ENCODE measurements around the gene CTRB1. TPM values are rescaled to one million over a fixed set of nuclear protein-coding genes. Genes with fewer than 3 reads are reported as not detected.

Gene CTRB1
- total and polyA plus RNA-seq, 2 of the 8 experiments (the other 6 are each of a cell fraction or from before 2014, with no cell fraction given): not detected

DNA sequence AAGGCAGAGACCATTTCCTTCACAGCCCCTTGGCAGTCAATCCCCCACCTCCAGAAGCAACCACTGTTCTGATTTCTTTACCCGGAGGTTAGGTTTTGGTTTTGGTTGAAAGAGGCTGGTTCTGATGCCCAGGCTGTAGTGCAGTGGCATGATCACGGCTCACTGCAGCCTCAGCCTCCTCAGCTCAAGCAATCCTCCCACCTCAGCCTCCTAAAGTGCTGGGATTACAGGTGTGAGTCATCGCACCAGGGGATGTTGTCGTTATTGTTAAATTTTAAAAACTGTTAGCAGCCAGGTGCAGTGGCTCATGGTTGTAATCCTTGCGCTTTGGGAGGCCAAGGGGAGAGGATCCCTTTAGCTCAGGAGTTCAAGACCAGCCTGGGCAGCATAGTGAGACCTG is 8.8 kb upstream of the CTRB1 start:
- H2BK120ac ChIP-seq (replicated peaks; ENCODE audit: low read depth, low read length): no peak overlapping the region
- H3K27me3 ChIP-seq (replicated peaks in 1 of 4; ENCODE audit: control insufficient read depth in 3 of 4, extremely low read depth in 1 of 4, insufficient read depth in 3 of 4, low read length in 3 of 4): no peaks in the 10 kb centered on the region
- no peak overlapping the region for H2BK12ac ChIP-seq (ENCODE audit: low read depth, low read length)
- H3K23ac ChIP-seq (ENCODE audit: insufficient read length): no peak overlapping the region
- FAIRE-seq (no peak), DNase-seq (ENCODE audit: low read depth in 1 of 2, low spot score in 2 of 2) (no peak)
- no peaks in the 10 kb centered on the region for H3K36me3 ChIP-seq (ENCODE audit: control insufficient read depth in 2 of 4, insufficient read depth in 4 of 4, low read length in 3 of 4)
- CTCF ChIA-PET (ENCODE audit: partially characterized antibody): interaction anchor here (0.5 to 15.0 kb wide), 5 partner anchors 10 to 308 kb away, joined by 3 to 157 read pairs (median 10); no protein-coding TSS in a partner anchor
- POLR2A ChIA-PET (ENCODE audit: partially characterized antibody): interaction anchor here (1.4 to 7.1 kb wide), 2 partner anchors 16 to 54 kb away, joined by 3 to 115 read pairs; no protein-coding TSS in a partner anchor
- H3K56ac ChIP-seq (replicated peaks; ENCODE audit: insufficient read length, low read depth, low read length): no peak overlapping the region
- H4K20me1 ChIP-seq (replicated peaks in 1 of 2; ENCODE audit: control insufficient read depth in 1 of 2, insufficient read depth in 2 of 2, low read length in 2 of 2): no peaks in the 10 kb centered on the region
- no peaks in the 10 kb centered on the region for H3K79me1 ChIP-seq (ENCODE audit: low read depth, low read length)
- no peak overlapping the region for H3K14ac ChIP-seq (ENCODE audit: insufficient read length)
- no peak overlapping the region for H2BK20ac ChIP-seq (ENCODE audit: low read length)
- H2BK5ac ChIP-seq (ENCODE audit: low read depth, low read length): no peak overlapping the region
- no peak overlapping the region for H4K5ac ChIP-seq (ENCODE audit: insufficient read length, low read depth, low read length)
- H3K79me2 ChIP-seq (ENCODE audit: control insufficient read depth in 1 of 2, insufficient read depth in 2 of 2, low read length in 2 of 2): no peaks in the 10 kb centered on the region
- no peak overlapping the region for H3K27ac ChIP-seq (ENCODE audit: low read depth, low read length)
- TF ChIP-seq EP300 (IDR thresholded peaks at IDR 0.05; ENCODE audit: borderline replicate concordance in 1 of 2, low read depth in 2 of 2, low read length in 2 of 2) (no peak), KDM5A (IDR thresholded peaks at IDR 0.05; ENCODE audit: low read length) (no peak), POLR2AphosphoS5 (IDR thresholded peaks at IDR 0.05; ENCODE audit: low read depth, low read length) (no peak), EGR1 (IDR thresholded peaks at IDR 0.05; ENCODE audit: borderline replicate concordance, low read depth, low read length) (no peak), ZNF274 (IDR thresholded peaks at IDR 0.05; ENCODE audit: borderline replicate concordance, extremely low read depth, low read length) (no peak)
- TF ChIP-seq, protein P1, sequence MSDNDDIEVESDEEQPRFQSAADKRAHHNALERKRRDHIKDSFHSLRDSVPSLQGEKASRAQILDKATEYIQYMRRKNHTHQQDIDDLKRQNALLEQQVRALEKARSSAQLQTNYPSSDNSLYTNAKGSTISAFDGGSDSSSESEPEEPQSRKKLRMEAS (IDR thresholded peaks at IDR 0.05): no peak
- no peak overlapping the region for H2BK15ac ChIP-seq (ENCODE audit: low read length)
- H3K9me3 ChIP-seq (ENCODE audit: insufficient read depth in 2 of 2, low read depth in 1 of 2, low read length in 1 of 2): no peaks in the 10 kb centered on the region
- no peaks in the 10 kb centered on the region; a peak in 1 of 7 replicates for H3K4me1 ChIP-seq (replicated peaks in 1 of 4; ENCODE audit: control insufficient read depth in 3 of 4, insufficient read depth in 4 of 4, low read length in 3 of 4)
- WGBS, 2 experiments (ENCODE audit: extremely low coverage in 1 of 2, insufficient coverage in 1 of 2, insufficient read length in 1 of 2, insufficient replicate concordance in 2 of 2, low coverage in 1 of 2, low lambda C conversion rate in 2 of 2, missing lambda C conversion rate in 1 of 2): 96% methylated on average over 5 of the region's 5 CpGs; no CpG with 5 or more reads in 1 of the 2 experiments
- H3K4ac ChIP-seq (replicated peaks; ENCODE audit: insufficient read length, low read depth, low read length): no peak overlapping the region
- no peak overlapping the region for H4K91ac ChIP-seq (replicated peaks; ENCODE audit: insufficient read length, low read length)
- no peaks in the 10 kb centered on the region for H3K23me2 ChIP-seq (ENCODE audit: low read depth, low read length)
- no peak overlapping the region for H3K4me3 ChIP-seq (ENCODE audit: extremely low read depth in 1 of 4, insufficient read depth in 2 of 4, low read depth in 3 of 4, low read length in 4 of 4)
- H4K8ac ChIP-seq (ENCODE audit: extremely low read depth, insufficient read depth, low read length): no peak overlapping the region
- no peak overlapping the region for H3K18ac ChIP-seq (ENCODE audit: extremely low read depth, low read length)
- H3K4me2 ChIP-seq (ENCODE audit: insufficient read depth in 1 of 2, low read depth in 2 of 2, low read length in 2 of 2): no peak overlapping the region
- no peak overlapping the region for H3K9ac ChIP-seq (replicated peaks in 1 of 4; ENCODE audit: extremely low read depth in 1 of 4, low read depth in 3 of 4, low read length in 3 of 4)
- H2AK5ac ChIP-seq (ENCODE audit: low read depth, low read length): no peak overlapping the region
- no peak overlapping the region for H2AFZ ChIP-seq (ENCODE audit: low read length)
